Astrocyte of the cerebellum (primary cell): Measurements from ENCODE around the gene AVPR1B.

Experiments used
- DNase-seq: peaks from one replicate; pipeline ENCODE4 v3.0.0-alpha.2; 2011; ENCODE audit warnings: low read depth
- H3K4me3 ChIP-seq: 2 replicates; pipeline ENCODE4 v1.5.1; 2011; ENCODE audit warnings: mild to moderate bottlenecking, low read depth, low read length, moderate library complexity
- CTCF ChIP-seq: IDR thresholded peaks from 2 replicates; pipeline ENCODE4 v1.5.1; 2012; ENCODE audit warnings: low read length, low read depth, moderate library complexity, mild to moderate bottlenecking; ENCODE audit errors: missing control alignments
- in situ Hi-C: cut with HindIII; loops from 2 replicates; pipeline ENCODE4 v1.10.0; 2017; ENCODE audit warnings: low sequenced_read_pairs

The AVPR1B gene

DNA sequence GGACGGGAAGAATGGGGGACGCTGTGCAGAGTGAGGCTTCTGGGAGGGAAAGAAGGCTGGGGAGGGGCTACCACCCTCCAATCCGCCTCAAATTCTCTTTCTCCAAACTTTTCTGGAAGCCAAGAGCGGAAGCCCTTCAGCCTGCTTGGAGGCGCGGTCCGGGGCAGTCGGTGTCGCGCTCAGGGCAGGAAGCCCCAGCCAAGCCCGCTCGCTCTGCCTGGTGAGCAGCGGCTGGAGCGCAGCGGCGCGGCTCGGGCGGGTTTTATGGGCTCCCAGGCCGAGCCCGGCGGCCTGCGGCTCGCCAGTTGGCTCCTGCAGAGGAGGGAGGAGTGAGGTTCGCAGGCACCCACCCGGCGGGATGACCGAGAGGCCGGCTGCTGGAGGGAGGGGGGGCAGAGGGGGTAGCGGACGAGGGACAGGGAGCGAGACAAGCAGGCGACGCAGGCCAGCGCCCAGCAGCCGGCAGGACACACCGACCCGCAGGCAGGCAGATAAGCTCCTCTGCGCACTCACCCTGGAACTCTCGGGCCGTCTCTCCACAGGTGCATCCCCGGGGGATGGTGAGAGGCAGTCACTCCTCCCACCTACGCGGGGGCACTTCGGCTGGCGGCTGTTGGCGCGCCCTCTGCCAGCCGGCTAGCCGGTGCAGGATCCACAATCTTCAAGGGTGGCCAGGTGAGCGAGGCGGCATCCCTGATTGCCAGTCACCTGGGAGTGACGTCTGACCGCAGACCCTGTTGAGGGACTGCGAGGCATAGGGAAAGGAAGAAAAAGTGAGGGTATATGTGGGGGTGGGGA lies at the start of gene AVPR1B:
AVPR1B (minus strand) TSS at position 238 of the 798 bp plus-strand sequence. CDS start 498 bp downstream, outside the sequence.
- no peak for DNase-seq
- in situ Hi-C loops = loop anchor here (25.0 kb wide), 1 partner anchor 130 kb away; no protein-coding TSS in a partner anchor
- peak within 1 kb of the TSS; percentile 29 for H3K4me3 ChIP-seq
- no peak for TF ChIP-seq CTCF

GRCh38 chr1:206145771-206146290 lies 28.6 kb upstream of the AVPR1B start:
- DNase-seq = no peak
- no peak overlapping the region for H3K4me3 ChIP-seq
- in situ Hi-C loops = no loop called here
- TF ChIP-seq CTCF = no peak

GRCh38 chr1:206144605-206145004 lies 27.4 kb upstream of the AVPR1B start:
- in situ Hi-C loops = no loop called here
- no peak overlapping the region for H3K4me3 ChIP-seq
- no peak for TF ChIP-seq CTCF
- no peak for DNase-seq

- in situ Hi-C loops = no loop called here
- TF ChIP-seq CTCF = no peak
- DNase-seq = no peak
- H3K4me3 ChIP-seq = no peak overlapping the region
Observed at GRCh38 chr1:206143537-206144172, 26.5 kb upstream of the AVPR1B start.

DNA sequence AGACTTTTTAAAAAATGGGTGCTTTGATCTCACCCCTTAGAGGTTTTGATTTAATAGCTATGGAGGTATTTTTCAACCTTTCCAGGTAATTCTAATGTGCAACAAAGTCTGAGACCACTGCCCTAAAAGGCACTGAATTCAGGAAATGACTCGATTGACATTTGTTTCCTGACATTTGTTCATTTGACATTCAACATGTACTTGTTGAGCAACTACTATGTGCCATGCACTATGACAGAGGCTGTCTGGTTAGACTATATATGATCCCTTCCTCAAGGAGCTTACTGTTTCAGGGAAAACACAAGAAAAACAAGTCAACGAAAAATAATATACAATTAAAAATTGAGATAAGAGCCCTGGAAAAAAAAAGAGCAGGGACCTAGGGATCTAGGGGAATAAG lies 25.6 kb upstream of the AVPR1B start:
- in situ Hi-C loops = no loop called here
- no peak overlapping the region for H3K4me3 ChIP-seq
- no peak for DNase-seq
- TF ChIP-seq CTCF = no peak

DNA sequence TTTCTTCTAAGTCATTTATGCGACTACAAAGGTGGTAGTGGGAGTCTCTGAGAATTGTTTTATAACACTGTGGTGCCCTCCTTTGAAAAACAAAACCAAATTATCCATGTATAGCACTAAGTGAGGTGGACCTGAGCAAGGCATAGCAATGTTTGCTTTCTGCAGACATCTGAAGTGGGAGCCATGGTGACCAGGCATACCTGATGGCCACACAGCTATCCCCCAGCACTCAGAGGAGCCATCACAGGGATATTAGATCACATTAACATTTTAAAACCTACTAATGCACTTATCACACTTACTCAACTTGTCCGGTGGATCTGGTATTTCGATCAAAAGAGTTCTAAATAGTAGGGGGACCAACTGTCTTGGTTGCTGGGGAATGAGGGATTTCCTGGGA lies 24.8 kb upstream of the AVPR1B start:
- in situ Hi-C loops = no loop called here
- TF ChIP-seq CTCF = no peak
- no peak overlapping the region for H3K4me3 ChIP-seq
- DNase-seq = no peak
